Measurements from ENCODE around the gene RABGAP1L.
"Not testable (repeated sequence)": the region's sequence is repeated elsewhere in the genome, so short reads cannot be mapped to it uniquely, and the experiment has no call there.

RABGAP1L gene

GRCh38 chr1:174686213-174686612 lies 526.9 kb downstream of the RABGAP1L start:
- no peak for DNase-seq

GRCh38 chr1:174689524-174689923 lies 530.2 kb downstream of the RABGAP1L start:
- DNase-seq, result no peak

GRCh38 chr1:174690266-174690665 lies 530.9 kb downstream of the RABGAP1L start:
- DNase-seq, result no peak

- DNase-seq, result no peak
Observed at GRCh38 chr1:174692313-174692712, 533.0 kb downstream of the RABGAP1L start.

- no peak for DNase-seq
Observed at GRCh38 chr1:174693085-174693484, 533.8 kb downstream of the RABGAP1L start.

GRCh38 chr1:174693539-174693938 lies 534.2 kb downstream of the RABGAP1L start:
- not testable (repeated sequence) for DNase-seq

- no peak for DNase-seq
Observed at GRCh38 chr1:174696026-174696821, 536.9 kb downstream of the RABGAP1L start.

GRCh38 chr1:174700314-174700713 lies 541.0 kb downstream of the RABGAP1L start:
- no peak for DNase-seq

- DNase-seq, result no peak
Observed at GRCh38 chr1:174700775-174701174, 541.5 kb downstream of the RABGAP1L start.

GRCh38 chr1:174701565-174701964 lies 542.2 kb downstream of the RABGAP1L start:
- no peak for DNase-seq

- no peak for DNase-seq
Observed at GRCh38 chr1:174702011-174702410, 542.7 kb downstream of the RABGAP1L start.

- DNase-seq, result no peak
Observed at GRCh38 chr1:174703309-174703708, 544.0 kb downstream of the RABGAP1L start.

GRCh38 chr1:174704300-174704699 lies 545.0 kb downstream of the RABGAP1L start:
- DNase-seq, result no peak

GRCh38 chr1:174710868-174711845 lies 551.8 kb downstream of the RABGAP1L start:
- DNase-seq, result no peak

- DNase-seq, result not testable (repeated sequence)
Observed at GRCh38 chr1:174711848-174712247, 552.5 kb downstream of the RABGAP1L start.

- no peak for DNase-seq
Observed at GRCh38 chr1:174712541-174712940, 553.2 kb downstream of the RABGAP1L start.

GRCh38 chr1:174713796-174714195 lies 554.5 kb downstream of the RABGAP1L start:
- DNase-seq, result no peak

GRCh38 chr1:174719194-174719593 lies 559.9 kb downstream of the RABGAP1L start:
- DNase-seq, result no peak

- no peak for DNase-seq
Observed at GRCh38 chr1:174720618-174721017, 561.3 kb downstream of the RABGAP1L start.

GRCh38 chr1:174721246-174721645 lies 561.9 kb downstream of the RABGAP1L start:
- DNase-seq, result no peak

GRCh38 chr1:174723816-174724215 lies 564.5 kb downstream of the RABGAP1L start:
- no peak for DNase-seq

- DNase-seq, result no peak
Observed at GRCh38 chr1:174724219-174724618, 564.9 kb downstream of the RABGAP1L start.

GRCh38 chr1:174726167-174726879 lies 567.0 kb downstream of the RABGAP1L start:
- DNase-seq, result no peak
